ENCODE results near the gene MSX2.

GRCh38 chr5:174720612-174721529 lies 3.5 kb upstream of the MSX2 start:
- TF ChIP-seq POLR2A (IDR thresholded peaks at IDR 0.05; ENCODE audit: extremely low read depth, insufficient read length) (no peak), MAX (IDR thresholded peaks at IDR 0.05; ENCODE audit: low read depth, low read length) (no peak), CTCF (IDR thresholded peaks at IDR 0.05; ENCODE audit: low read depth, low read length) (no peak)

Measured in NB4 (cell line).